NCI-H2171 treated with DMSO at 0.1 percent for 48 hours (cell line): Measurements from ENCODE around the gene IFIT1B.
"Not testable (repeated sequence)": the region's sequence is repeated elsewhere in the genome, so short reads cannot be mapped to it uniquely, and the experiment has no call there.

ENCODE experiments used
- DNase-seq: peaks from one replicate; lab custom pipeline; 2025; lab: John Stamatoyannopoulos, UW

The IFIT1B gene

DNA sequence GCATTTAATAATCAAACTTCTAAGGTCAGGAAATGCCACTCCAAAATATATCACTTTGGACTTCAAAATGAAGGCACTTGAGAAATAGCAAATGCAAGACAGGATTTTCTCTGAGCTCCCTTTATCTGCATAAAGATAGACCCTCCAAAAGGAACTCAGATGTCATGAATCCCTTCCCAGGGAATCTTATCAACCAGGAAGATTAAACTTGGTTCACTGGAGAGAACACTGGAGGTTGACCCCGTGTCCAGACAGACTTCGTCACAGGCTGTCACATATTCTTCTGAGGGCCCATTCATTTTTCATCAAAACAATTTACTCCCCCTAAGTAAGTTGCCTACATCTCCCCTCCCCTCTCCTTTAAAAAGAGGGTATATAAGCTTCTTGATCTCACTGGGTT is 28.9 kb upstream of the IFIT1B start:
- DNase-seq: no peak

DNA sequence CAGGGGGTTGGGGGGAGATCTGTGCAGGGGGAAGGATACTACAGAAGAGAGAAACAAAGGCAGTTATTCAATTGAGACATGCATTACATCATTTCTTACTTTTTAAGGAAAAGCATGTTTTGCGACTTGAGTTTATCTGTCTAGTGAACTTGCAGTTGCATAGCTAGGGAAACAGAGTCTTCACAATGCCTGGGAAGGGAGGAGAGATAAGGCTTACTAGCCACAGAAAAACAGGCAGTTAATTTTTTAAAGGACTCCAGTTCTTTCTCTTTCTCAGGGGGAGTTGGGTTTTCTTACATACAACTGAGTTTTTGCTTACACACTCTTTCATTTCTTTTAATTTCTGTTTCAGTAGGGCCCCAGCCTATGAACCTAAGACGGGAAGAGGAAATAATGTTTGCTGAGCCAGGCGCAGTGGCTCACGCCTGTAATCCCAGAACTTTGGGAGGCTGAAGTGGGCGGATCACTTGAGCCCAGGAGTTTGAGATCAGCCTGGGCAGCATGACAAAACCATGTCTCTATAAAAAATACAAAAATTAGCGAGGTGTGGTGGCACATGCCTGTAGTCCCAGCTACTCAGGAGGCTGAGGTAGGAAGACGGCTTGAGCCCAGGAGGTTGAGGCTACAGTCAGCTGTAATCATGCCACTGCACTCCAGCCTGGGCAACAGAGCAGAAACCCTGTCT is 27.1 kb upstream of the IFIT1B start:
- DNase-seq: not testable (repeated sequence)

DNA sequence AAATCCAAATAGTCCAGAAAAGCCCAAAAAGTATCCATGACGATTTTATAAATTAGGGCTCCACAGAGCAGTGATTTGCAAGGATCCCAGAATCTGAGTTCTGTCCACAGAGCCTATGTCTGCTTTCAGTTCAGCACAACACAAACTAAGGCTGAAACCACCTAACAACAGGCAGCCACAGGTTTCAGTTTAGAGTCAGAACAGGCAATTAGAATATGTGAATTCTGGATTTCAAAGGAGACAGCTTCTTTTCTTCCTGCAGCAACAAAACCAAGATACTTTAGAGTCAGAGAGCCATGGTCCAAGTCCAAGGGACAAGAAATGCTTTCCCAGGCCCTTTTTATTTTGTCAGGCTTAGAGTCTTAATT is 26.5 kb upstream of the IFIT1B start:
- no peak for DNase-seq

DNA sequence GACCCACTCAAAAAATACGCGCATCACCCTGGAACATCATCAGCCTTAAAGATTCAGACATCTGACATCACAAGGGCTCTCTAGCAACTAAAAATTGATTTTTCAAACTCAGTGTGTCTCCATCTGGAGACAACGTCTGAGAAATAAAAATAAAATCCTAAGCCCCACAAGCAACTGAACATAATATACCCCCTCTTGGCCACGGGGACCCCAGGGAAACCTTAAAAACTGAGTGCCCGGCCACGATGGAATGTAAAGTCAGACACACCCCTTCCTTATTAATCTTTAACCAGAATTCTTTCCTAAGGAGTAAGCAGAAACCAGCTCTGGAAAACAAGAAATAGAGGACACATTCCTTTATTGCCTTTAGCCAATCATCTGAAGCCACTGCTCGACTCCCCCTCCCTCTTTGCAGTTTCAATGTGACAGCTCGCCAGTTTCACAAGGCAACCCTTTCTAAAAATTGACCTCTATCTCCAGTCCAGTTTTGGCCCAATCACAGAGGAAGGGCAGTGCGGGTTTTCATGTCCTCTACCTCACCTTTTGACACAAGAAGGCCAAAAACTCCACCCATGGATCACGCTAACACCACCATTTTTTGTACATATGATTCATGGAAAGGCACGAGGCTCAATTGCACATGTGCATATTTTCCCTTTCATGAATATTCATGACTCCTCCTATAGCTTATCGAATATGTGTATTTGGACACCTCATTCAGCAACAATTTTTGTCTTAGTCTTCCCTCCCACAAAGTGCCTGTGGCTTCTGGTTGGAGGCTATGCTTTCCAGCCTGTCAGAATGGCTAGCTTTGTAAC is 25.9 kb upstream of the IFIT1B start:
- no peak for DNase-seq

DNA sequence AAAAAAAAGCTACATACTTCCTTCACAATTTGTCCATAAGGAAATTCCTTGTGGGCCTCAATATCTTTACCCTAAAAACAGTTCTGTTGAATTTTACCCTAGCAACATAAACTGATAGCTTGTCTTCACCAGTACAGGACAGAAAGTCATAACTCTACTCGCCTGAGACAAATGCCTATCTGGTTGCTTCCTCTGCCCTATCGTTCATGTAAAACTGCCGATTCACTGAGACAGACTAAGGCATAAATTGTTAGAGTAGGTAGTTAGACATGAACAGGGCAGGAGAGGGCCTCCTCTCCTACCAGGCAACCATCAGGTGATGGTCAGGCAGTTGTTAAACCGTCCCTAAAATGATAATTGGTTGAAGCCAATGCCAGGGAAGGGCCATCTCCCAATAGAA is 25.1 kb upstream of the IFIT1B start:
- no peak for DNase-seq

DNA sequence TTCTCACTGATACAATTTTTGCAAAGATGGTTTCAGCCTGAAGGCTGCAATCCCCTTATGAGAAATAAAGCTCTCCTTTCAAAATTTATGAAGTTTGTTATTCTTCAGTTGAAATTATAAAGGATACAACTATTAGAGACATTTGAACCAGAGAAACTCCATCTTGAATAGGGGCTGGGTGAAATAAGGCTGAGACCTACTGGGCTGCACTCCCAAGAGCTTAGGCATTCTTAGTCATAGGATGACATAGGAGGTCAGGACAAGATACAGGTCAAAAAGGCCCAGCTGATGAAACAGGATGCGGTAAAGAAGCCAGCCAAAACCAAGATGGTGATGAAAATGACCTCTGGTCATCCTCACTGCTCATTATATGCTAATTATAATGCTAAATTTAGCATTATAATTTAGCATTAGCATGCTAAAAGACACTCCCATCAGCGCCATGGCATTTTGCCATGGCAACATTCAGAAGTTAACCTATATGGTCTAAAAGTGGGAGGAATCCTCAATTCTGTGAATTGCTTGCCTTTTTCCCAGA is 22.4 kb upstream of the IFIT1B start:
- no peak for DNase-seq

DNA sequence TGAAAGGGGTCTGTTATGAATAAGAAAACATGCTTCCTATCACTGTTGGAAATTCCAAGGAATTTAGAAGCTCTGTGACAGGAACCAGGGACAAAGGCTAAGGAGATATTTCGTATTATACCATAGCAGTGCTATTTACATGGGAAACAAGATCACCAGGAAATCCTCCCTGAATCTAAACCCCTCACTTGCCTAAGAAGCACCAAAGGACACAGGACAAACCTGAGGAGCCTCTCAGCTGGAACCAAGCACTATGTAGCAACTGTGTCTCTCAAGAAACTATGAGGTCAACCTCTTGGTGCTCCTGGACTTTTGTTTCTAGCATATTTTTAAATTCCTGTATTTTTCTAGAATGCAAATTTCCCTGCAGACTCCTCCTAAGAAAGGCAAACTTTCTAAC is 20.8 kb upstream of the IFIT1B start:
- DNase-seq: no peak

DNA sequence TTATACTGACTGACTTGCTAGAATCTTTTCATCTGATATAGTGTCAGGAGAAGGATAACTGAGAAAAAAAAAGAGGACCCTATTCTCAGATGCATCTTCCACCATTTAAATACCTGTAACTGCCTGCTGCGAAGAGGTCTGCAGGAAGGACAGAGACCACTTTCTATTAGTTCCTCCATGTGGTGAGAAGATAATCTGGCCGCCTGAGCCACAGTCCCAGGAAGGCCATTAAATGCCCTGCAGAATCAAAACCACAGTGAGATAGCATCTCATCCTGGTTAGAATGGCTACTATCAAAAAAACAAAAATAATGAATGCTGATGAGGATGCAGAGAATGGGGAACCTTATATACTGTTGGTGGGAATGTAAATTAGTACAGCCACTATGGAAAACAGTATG is 19.9 kb upstream of the IFIT1B start:
- no peak for DNase-seq

DNA sequence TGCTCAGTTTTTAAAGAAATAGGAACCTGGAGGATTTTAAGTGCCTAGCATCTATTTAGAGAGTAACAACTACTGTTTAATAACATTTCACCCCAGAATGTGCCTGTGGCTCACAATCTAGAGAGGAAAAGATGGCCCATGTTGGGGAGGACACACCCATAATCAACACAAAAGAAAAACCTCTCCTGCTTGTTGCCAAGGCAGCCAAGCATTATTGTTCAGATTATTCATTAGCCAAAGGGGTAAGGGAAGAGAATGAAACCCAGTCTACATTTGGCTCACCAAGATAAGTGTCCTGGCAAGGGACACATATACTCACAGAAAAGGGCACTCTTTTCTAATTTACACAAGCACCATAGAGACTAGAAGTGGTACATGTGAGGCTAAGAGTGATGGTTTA is 17.7 kb upstream of the IFIT1B start:
- DNase-seq: no peak

DNA sequence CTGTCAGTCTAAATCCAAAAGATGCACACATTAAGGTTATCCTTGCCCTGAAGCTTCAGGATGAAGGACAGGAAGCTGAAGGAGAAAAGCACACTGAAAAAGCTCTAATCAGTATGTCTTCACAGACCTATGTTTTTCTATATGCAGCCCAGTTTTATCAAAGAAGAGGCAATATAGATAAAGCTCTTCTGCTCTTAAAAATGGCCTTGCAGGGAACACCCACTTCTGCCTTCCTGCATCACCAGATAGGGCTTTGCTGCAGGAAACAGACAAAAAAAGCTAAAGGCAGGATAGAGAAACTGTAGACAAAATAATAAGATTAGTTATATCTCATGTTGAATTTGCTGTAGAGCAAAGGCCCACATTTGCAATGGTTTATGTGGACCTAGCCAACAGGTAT is 14.9 kb upstream of the IFIT1B start:
- no peak for DNase-seq

DNA sequence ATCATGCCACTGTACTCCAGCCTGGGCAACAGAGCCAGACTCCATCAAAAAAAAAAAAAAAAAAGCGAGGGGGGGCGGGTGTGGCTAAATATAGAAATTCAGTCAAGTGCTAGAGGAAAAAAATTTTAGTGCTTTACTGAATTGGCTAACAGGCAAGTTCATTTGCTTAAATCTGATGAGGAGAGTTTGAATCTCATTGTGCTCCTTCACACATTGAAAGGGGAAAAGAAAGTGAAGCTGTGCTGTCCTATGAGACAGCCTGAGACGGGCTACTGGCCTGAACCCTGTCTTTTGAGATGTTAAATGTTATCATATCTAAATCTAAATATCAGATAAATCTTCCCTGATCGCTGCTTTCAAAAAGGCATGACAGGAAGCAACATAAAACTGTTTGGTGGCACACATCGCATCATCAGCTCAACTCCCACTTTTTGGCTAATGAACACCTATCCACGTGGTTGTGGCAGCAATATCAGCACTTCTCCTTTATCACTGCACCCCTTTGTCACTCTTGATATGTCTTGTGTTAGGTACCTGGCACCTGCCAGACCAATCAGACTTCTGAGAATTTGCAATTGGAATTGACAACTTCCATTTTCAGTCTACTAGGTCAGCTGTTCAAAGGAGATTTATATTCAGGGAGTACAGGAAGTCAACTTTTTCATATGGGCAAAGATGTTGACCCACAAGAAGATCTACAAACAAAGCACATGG is 14.0 kb upstream of the IFIT1B start:
- no peak for DNase-seq

DNA sequence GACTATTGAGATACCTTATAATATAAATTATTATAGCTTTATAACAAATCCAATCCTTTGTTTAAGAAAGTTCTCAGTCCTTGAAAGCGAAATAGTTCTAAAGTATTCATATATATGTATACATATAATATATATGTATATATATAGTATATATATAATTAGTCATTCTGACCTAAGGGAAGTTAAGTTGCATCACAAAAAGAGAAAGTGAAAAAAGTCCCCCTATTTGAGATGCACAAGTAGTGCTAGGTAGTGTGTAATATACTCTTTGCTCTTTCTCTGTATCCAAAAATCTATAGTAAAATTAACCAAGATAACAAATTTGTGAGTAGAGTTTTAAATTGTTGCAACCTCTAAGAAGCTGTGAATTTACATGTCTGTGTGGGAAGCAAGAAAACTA is 13.3 kb upstream of the IFIT1B start:
- no peak for DNase-seq

DNA sequence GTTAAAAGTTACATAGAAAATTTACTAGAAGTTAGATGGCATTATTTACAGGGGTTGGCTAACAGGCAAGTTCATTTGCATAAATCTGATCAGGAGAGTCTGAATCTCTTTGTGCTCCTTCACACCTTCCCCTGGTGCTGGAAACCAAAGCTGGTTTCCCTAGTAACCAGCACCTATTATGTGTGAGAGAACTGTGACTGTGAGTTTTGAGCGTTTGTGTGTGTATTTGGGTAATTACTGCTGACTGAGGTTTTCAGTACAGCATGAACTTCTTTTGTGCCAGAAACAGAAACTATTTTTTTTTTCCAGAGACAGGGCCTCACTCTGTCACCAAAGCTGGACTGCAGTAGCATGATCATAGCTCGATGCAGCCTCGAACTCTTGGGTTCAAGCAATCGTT is 10.3 kb upstream of the IFIT1B start:
- no peak for DNase-seq

DNA sequence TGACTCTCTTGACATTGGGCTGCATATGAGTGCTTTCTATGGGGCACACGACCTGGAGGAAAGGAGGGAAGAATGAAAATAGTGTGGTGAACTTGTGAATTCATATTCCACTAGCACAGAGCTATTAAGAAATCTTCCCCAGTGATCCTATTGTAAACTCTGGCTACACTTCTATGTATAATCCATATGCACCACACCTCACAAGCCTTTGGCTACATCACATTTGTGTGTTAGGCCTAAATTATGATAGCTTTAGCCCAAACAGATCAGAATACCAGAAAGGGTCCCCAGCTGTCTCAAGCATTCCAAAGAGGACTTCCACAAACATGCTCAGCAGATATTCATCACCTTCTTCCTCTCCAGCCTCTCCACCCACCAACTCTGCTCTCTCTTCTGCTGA is 9.7 kb upstream of the IFIT1B start:
- DNase-seq: no peak

DNA sequence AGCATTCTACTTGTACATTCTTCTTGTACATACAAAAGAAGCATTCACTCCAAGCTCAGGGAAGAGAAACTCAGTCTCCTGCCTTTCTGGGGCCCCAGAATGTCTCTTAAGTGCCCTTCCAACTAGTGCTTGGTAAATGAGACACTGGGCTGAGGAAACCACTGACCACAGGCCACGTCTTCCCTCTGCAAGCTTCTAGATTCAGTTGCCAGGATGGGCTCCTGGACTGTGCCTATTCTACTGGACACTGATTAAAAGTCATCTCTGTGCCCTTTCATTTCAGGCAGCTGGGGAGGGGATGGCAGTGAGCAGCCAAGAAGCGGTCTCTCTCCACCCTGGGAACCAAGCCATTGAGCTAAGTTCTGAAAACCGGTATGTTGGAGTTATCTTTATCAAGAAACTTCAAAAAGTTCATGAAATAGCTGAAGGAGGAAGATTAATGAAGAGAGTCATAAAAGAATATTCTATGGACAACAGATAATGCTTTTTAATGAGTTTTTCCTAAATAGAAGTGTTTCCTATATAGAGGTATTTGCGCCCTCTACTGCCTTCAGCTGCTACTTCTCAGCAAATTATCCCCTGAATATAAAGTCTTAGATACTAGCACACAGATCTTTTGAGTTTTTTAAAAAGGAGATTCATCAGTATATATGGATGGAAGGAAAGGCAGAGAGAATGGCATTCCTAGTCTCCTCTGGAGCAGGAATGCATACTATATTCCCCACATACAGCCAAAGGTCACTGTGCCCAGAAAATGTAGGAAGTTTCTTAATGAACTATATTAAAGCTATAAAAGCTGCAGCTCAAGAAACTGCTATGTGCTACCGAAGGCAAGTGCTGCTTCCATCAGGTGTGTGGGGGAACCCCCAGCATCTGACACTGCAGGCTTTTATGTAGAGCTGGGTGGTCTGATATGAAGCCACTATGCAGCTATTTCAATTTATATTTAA is 8.4 kb upstream of the IFIT1B start:
- no peak for DNase-seq

DNA sequence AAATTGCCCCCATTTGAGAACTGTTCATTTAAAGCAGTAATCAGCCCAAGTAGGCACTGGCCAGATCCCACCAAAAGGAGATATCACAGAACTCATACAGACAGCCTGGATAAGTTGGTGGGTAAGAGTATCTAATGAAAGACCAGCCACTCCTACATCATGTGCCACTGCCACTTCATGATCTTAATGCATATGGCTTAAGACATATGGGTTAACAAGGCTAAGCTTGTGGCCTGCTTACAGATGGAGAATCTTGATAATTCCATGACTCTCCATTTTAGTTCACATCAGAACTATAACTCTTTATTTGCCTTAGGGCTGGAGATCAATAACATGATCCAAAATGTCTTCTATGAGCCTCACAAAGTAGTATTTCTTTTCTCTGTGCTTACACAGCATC is 6.8 kb upstream of the IFIT1B start:
- DNase-seq: no peak

DNA sequence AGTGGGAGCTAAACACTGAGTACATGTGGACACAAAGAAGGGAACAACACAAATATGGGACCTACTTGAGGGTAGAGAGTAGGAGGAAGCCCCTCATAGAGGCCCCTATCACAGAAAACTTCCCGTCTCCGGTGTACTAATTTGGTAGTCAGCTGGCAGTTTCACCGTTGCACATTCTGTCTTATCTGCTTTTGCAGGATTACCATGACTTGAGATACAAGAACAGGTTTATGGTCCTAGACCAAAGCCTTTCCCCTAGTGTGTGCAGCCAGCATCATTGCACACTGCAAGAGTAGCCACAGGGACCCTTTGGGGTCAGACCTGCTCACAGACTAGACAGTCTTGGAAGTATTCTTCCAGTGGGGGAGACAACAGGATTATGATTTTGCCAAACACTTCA is 5.9 kb upstream of the IFIT1B start:
- no peak for DNase-seq

DNA sequence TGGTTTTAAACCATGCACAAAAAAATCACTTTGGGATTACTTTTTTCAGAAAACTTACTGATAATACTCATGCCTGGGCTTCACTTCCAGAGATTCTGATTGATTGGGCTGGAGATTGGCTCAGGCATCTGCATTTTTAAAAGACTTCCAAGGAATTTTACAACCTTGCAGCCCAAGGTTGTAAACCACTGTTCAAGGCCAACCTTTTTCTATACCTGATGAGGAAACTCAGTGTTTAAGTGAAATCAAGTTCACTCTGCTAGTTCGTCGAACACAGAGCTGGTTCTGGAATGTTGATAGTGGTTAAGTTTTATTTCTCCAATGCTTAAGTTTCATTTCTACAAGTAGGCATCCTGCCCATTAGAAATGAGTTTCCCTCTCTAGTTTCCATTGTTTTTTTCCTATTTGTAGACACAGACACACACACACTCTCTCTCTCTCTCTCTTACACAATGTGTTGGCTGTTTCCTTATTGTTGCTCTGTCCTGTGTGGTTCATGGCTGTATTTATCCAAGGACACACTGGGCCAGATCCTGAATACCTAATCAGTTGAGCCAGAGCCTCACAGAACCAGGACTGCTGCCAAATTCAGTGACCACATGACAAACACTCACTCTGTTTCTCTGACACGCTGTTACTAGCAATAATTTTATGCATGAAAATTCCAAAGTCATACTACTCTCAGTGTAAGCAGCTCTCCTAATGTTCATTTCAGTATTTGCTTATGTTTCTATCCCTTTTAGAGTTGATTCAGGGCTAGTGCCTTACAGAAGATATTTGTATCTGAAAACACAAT is 3.7 kb upstream of the IFIT1B start:
- DNase-seq: no peak

DNA sequence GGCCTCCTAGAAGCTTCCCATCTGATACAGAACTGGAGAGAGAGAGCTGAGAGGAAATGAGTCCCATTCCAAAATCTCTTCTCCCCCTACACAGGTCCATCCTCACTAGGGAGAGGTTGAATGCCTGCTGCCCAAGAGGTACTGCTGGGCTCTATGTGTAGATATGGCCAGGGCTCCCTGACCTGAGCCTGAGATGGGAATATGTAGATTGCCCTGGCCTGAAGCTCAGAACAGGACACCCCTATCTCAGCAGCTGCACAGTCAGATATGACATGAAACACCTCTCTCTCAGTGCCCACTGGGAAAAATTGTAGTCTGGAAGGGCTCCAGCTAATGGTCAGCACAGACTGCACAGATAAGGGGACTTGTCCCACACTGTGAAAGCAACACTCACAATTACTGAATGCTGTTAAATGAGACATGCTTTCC is 3.1 kb upstream of the IFIT1B start:
- no peak for DNase-seq

DNA sequence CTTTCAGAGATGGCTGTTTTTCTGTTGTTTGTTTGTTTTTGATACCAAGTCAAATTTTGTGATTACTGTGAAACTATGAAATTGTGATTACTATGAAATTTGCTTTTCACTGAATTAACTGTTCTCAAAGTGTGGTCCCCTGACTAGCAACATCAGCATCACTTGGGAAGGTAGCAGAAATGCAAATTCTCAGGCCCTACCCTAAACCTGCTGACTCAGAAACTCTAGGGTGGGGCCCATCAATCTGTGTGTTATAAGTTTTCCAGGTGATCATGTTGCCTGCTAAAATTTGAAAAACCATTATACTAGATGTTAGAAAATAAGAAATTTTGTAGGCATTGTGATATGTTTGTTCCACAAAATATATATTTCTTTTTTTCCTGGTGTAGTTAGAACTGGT is 1.2 kb downstream of the IFIT1B start:
- no peak for DNase-seq

DNA sequence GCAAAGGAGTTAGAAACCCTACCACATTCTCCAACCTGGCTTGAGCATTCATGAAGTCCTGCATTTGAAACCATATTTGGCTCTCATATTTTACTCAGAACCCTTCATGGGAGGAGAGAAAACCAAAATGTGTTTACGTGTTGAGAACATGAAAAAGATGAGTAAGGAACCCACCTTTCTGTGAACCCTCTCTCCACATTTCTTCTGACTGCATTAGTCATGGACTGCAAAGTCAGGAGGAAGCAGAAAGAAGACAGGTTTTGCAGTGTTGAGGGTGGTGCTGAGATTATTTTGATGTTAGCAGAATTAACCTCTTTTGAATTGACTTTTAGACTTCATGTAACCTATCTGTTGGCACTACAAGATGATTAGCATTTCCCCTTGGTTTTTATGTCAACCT is 4.9 kb downstream of the IFIT1B start:
- no peak for DNase-seq
